ENCODE results near the gene NXPH1.
"Not testable (repeated sequence)": the region's sequence is repeated elsewhere in the genome, so short reads cannot be mapped to it uniquely, and the experiment has no call there.

NXPH1 gene

DNA sequence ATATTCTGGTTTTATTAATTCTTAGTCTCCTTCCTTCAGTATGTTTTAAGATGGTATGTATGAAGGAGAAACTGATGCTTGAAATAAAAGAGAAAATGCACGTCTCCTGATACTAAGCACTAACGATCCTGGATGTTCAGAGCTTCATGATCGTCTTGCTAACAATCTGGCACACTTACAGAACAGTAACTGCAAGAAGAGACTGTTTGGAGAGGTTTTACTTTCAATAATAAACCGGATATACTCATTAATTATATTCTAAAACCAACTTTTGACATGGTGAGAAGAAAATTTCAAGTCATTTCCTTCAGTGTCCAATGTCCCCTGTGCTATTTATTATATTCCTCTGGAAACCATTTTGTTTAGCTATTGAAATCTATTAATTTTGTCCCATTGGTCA, 251.0 kb downstream of the NXPH1 start:
- TF ChIP-seq, protein P1, sequence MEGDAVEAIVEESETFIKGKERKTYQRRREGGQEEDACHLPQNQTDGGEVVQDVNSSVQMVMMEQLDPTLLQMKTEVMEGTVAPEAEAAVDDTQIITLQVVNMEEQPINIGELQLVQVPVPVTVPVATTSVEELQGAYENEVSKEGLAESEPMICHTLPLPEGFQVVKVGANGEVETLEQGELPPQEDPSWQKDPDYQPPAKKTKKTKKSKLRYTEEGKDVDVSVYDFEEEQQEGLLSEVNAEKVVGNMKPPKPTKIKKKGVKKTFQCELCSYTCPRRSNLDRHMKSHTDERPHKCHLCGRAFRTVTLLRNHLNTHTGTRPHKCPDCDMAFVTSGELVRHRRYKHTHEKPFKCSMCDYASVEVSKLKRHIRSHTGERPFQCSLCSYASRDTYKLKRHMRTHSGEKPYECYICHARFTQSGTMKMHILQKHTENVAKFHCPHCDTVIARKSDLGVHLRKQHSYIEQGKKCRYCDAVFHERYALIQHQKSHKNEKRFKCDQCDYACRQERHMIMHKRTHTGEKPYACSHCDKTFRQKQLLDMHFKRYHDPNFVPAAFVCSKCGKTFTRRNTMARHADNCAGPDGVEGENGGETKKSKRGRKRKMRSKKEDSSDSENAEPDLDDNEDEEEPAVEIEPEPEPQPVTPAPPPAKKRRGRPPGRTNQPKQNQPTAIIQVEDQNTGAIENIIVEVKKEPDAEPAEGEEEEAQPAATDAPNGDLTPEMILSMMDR (IDR thresholded peaks at IDR 0.05; ENCODE audit: extremely low read depth, missing control alignments): no peak
- DNase-seq (ENCODE audit: low spot score): no peak

DNA sequence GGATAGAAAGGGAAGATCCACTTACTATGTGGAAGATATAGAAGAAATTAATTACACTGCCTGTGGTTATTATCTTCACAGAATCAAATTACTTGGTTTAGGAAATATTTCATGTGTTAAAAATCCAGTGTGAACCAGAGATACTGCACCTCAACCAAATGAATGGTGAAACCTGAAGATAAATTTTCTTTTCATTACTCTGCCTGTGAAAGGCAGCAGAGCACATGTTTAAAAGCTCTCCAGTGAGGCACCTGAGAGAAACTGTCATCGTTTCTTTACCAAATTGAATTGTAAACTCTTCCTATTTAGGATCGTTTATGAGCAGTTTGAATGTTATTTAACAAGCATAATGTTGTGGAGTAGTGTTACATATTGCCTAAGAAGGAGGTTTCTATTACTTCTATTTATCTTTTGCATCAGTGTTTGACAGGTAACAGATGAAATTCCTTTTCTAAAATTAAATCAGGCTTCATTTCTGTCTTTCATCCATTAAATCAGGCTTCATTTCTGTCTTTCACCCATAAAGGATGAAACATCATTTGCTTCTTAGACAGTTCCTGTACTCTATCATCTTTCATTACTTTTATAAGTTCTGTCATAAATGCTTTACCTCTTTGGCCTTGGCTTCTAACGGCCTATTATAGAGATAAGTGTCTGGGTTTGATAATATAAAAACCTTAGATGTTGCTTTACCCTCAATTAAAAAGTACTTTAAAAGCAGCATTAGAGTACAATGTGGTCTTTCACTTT, 266.6 kb downstream of the NXPH1 start:
- TF ChIP-seq, protein P1 (IDR thresholded peaks at IDR 0.05; ENCODE audit: extremely low read depth, missing control alignments): no peak
- DNase-seq (ENCODE audit: low spot score): no peak

DNA sequence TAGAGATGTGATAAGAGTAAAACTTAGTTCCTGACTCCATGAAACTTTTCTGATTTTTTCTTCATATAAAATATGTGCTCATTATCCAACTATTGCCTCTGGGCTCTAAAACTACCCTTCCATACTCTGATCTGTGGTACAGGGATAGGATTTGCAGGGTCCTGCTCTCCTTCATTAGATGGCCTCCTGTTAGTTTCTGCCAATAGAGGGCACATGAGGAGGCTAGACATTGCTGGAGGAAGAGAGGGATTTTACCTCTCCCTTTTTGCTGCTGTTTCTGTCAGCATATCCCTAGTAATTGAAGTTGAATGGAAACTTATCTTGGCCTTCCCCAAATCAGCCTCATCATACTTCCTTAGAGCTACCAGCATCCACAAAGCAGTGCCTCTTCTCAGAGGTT, 269.4 kb downstream of the NXPH1 start:
- no peak for DNase-seq (ENCODE audit: low spot score)
- TF ChIP-seq, protein P1 (IDR thresholded peaks at IDR 0.05; ENCODE audit: extremely low read depth, missing control alignments): no peak

DNA sequence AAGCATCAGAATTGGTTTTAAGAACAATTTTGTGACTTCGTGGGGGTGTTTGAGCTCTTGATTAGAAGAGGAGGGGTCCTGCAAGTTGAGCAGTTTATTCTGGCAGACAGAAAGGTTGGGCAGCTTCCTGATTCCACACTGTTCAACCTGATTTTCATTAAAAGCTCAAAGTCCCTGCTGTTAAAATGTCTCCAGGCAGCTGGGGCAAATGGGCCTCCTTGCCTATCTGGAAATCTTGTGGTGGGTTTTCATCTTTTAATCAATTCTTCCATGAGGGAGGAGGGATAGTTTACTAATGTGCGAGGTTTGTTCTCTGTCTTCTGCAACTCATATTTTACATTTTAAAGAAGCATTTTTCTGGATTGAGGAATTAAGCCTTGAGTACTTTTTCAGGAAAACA, 276.7 kb downstream of the NXPH1 start:
- DNase-seq (ENCODE audit: low spot score): no peak
- TF ChIP-seq, protein P1 (IDR thresholded peaks at IDR 0.05; ENCODE audit: extremely low read depth, missing control alignments): no peak

DNA sequence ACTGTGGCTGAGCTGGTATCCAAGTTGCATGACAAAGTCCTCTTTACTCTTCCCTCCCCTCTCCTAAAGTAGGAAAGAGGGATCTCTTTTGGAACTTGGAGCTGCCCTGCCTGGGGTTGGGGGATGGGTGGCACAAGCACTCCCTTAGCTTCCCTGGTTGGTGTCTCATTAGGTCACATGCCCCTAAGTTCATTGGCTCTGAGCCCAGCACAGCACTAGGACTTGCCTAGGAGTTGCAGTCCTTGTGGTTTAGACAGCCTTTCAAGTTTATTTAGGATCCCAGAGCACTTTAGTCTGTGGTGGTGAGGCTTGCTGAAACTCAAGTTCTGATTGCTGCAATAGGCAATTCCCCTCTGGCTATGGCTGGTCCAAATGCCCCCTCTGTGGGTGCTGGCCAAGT, 281.4 kb downstream of the NXPH1 start:
- TF ChIP-seq, protein P1 (IDR thresholded peaks at IDR 0.05; ENCODE audit: extremely low read depth, missing control alignments): no peak
- DNase-seq (ENCODE audit: low spot score): no peak

DNA sequence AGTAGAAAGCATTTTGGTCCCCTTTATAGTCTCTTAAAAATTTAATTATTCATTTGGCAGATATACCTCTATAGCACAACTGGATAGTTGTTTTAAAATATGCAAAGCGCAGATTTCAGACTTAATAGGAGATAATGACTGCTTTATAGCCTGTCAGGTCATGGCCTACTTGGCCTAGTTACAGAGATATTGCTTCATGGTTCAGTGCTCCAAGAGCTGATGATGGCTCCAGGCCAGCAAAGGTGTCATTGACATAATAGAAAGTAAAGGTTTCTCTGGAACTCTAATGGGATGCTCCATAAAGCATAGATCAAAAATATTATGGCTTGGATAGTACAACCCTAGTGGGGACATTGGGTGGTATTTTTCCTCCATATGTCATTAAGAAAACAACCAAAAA, 285.7 kb downstream of the NXPH1 start:
- no peak for DNase-seq (ENCODE audit: low spot score)

DNA sequence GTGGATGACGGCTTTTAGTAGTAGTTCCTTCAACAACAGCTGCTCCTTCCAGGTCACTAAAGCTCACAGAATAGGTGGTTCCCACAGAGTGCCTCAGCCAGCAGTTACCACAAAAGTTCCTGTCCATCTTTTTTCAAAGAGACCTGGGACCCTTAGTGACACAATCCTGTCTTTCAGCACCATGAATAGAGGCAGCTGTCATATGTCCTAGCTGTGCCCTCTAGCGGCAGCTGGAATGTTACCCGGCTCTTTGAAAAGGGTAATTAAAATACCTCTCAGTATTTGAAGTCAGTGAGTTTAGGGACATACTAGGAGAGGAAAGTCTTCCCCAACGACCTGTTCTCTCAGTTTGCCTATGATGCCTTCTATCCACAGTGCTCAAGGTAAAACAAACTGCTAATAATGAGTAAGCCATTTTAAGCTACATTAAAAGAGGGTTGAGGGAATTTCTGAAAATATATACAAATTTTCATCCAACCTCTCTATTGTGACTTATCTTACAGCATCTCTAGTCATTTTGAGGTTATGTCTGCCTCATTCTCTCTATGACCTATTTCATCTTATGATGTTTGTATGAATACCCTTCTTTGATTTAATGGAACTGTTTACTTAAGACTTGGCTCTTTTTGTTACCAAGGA, 290.8 kb downstream of the NXPH1 start:
- TF ChIP-seq, protein P1 (IDR thresholded peaks at IDR 0.05; ENCODE audit: extremely low read depth, missing control alignments): peak; percentile 64
- peak; percentile 60 for DNase-seq (ENCODE audit: low spot score)

More for the DNA sequence above, 285.7 kb downstream of the NXPH1 start:
- TF ChIP-seq, protein P1 (IDR thresholded peaks at IDR 0.05; ENCODE audit: extremely low read depth, missing control alignments): no peak

DNA sequence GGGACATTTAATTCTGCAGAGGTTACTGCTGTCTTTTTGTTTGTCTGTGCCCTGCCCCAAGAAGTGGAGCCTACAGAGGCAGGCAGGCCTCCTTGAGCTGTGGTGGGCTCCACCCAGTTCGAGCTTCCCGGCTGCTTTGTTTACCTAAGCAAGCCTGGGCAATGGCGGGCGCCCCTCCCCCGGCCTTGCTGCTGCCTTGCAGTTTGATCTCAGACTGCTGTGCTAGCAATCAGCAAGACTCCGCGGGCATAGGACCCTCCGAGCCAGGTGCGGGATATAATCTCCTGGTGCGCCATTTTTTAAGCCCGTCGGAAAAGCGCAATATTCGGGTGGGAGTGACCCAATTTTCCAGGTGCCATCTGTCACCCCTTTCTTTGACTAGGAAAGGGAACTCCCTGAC, 298.3 kb downstream of the NXPH1 start:
- not testable (repeated sequence) for DNase-seq (ENCODE audit: low spot score)
